GM12872 (cell line): Measurements from ENCODE around the gene SPANXN3.
"Not testable (repeated sequence)": the region's sequence is repeated elsewhere in the genome, so short reads cannot be mapped to it uniquely, and the experiment has no call there.

Experiments used
- TF ChIP-seq, protein P1 (sequence below): IDR thresholded peaks from 3 replicates; pipeline ENCODE4 v1.5.1; 2011; ENCODE audit warnings: low read depth, mild to moderate bottlenecking, low read length, moderate library complexity; ENCODE audit not compliant: insufficient read depth

Gene SPANXN3, protein sequence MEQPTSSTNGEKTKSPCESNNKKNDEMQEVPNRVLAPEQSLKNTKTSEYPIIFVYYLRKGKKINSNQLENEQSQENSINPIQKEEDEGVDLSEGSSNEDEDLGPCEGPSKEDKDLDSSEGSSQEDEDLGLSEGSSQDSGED

DNA sequence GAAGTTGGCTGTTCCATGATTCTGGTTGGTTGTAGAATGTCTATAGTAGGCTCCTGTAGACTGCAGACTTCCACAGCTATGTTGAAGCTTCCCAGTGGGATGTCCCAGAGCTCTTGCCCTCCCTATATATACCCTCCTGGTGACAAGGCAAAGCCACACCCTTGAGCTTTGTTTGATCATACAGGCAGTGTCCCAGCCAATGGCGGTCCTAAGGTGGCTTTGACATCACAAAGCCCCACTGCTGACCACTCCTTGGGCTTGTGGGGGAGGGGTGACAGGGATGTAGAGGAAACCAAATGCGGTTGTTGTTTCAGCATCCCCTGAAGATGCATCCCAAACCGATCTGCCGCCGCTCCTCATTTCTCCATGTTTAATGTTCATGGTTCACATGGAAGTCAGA, at the start of gene SPANXN3:
Gene SPANXN3 (minus strand): TSS at position 101 of the 400 bp plus-strand sequence. CDS start 84 bp downstream, at position 17.
- TF ChIP-seq, protein P1, sequence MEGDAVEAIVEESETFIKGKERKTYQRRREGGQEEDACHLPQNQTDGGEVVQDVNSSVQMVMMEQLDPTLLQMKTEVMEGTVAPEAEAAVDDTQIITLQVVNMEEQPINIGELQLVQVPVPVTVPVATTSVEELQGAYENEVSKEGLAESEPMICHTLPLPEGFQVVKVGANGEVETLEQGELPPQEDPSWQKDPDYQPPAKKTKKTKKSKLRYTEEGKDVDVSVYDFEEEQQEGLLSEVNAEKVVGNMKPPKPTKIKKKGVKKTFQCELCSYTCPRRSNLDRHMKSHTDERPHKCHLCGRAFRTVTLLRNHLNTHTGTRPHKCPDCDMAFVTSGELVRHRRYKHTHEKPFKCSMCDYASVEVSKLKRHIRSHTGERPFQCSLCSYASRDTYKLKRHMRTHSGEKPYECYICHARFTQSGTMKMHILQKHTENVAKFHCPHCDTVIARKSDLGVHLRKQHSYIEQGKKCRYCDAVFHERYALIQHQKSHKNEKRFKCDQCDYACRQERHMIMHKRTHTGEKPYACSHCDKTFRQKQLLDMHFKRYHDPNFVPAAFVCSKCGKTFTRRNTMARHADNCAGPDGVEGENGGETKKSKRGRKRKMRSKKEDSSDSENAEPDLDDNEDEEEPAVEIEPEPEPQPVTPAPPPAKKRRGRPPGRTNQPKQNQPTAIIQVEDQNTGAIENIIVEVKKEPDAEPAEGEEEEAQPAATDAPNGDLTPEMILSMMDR: not testable (repeated sequence)

DNA sequence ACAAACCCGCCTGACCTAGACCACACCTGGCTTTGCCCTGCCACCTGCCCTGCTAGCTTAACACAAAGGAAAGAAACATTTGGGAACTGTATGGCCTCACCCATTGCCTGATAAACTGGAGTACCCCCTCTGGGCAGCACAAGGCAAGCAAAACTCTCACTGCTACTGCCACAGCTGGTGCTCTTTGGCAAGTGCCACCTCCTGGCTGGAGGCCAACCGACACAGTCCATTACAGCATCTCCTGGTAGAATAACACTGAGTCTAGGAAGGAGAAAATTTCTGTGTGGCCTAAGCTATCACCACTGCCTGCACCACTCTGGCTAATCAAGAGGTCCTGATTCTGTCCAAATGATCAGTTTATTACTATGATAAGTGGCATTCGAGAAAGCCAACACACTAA, 18.9 kb upstream of the SPANXN3 start:
- TF ChIP-seq, protein P1: no peak

DNA sequence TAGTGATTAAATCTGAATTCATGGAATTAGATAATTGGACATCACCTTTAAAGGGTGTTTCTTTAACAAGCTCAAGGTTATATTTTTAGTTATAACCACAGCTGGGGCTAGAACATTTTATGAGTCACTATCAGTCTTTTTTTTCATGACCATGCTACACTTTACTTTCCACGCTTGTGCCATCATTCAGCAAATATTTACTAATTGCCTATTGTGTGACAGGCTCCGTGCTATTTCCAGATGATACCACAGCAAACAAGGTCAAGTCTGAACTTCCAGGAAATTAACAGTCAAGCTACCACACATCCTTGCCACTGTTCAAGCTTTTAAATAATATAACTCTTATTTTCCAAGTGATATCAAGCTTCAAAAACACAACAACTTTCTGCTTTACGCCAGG, 16.5 kb downstream of the SPANXN3 start:
- TF ChIP-seq, protein P1: no peak

DNA sequence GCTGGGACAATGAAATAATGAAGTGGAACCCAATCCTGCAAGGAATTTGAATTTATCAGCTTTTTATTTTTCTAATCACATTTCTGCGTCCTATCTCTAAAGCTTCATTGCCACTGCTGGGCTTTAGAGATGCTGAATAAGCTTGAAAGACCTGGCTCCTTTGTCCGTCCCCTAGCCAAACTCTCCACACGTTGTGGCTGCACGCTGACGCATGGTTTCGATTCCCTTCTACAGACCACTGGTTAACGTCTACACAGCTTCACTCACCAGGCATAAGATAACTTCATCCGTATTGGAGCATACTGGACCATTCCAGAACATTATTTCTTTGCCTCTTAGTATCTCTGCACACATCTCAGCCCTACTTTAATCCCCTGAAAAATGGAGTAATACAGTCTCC, 31.2 kb downstream of the SPANXN3 start:
- TF ChIP-seq, protein P1: no peak

DNA sequence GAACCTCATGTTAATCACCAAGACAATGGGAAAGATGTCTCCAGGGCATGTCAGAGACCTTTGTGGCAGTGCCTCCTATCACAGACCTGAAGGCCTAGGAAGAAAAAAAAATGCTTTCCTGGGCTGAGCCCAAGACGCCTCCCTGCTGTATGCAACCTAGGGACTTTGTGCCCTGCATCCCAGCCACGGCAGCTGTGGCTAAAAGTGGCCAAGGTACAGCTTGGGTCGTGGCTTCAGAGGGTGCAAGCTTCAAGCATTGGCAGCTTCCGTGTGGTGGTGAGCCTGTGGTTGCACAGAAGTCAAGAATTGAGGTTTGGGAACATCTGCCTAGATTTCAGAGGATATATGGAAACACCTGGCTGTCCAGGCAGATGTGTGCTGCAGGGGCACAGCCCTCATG, 40.5 kb downstream of the SPANXN3 start:
- TF ChIP-seq, protein P1: no peak

DNA sequence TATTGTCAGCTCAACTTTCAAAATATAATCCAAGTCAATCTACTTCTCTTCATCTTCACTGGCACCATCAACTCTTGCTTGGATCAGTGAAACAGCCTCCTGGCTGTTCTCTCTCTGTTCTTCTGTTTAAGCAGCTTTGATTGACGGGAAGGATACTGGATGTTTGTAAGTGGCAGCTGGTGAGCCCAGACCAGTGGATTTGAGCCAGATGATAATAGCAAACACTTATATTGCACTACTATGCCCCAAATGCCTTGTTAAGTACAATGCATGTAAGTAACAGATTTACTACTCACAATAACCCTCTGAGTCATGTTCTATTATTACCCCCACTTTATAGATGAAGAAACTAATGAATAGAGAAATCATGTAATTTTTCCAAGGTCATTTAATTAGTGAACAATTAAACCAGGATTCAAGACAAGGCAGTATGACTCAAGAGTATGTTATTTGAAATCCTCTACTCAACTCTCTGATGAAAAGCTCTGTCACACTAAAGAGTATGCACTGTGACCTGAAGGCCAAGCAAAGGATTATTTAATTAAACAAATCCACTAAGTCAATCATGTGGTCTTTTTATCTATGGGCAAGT, 44.8 kb downstream of the SPANXN3 start:
- TF ChIP-seq, protein P1: no peak

DNA sequence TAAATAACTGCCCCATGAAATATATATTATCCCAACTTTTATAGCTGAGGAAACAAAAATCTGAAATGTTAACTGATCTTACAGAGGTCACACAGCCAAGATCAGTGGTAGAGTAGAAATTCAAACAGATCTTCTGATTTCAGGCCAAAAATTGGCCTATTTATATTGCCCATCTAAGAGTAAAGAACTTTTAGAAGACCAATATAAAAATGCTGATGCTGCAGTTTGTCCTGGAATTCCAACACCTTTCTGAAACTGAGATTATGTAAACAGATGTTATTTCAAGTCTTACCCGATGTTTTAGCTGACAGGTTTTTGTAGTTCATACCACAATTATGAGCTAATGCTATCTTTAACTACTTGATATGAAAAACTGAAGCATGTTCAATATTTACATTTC, 51.1 kb downstream of the SPANXN3 start:
- TF ChIP-seq, protein P1: no peak
